Measurements from ENCODE around the gene CNKSR3.

DNA sequence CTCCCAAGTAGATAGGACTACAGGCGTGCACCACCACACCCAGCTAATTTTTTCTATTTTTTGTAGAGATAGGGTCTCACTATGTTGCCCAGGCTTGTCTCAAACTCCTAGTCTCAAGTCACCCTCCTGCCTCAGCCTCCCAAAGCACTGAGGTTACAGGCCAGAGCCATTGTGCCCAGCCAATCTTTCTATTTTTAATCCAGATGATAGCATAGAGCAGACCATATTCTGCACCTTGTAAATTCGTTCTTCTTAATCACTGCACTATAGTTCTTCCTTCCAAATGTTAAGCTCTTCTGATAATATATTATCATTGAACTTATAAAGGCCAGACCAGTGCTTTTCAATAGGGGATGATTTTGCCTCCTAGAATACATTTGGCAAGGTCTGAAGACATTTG lies 24.0 kb upstream of the CNKSR3 start:
- TF ChIP-seq, protein P1, sequence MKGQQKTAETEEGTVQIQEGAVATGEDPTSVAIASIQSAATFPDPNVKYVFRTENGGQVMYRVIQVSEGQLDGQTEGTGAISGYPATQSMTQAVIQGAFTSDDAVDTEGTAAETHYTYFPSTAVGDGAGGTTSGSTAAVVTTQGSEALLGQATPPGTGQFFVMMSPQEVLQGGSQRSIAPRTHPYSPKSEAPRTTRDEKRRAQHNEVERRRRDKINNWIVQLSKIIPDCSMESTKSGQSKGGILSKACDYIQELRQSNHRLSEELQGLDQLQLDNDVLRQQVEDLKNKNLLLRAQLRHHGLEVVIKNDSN (IDR thresholded peaks at IDR 0.05; ENCODE audit: borderline replicate concordance, low read depth), result no peak
- TF ChIP-seq EP300 (IDR thresholded peaks at IDR 0.05; ENCODE audit: borderline replicate concordance in 1 of 2, low read depth in 1 of 2, low read length in 1 of 2), result no peak
- no peak for TF ChIP-seq POLR2AphosphoS5 (IDR thresholded peaks at IDR 0.05; ENCODE audit: low read depth, low read length)
- no peak for TF ChIP-seq GATA2 (CRISPR knock-in tag; IDR thresholded peaks at IDR 0.05)
- no peak for TF ChIP-seq FOXM1 (IDR thresholded peaks at IDR 0.05; ENCODE audit: low read depth)
- TF ChIP-seq, protein P2, sequence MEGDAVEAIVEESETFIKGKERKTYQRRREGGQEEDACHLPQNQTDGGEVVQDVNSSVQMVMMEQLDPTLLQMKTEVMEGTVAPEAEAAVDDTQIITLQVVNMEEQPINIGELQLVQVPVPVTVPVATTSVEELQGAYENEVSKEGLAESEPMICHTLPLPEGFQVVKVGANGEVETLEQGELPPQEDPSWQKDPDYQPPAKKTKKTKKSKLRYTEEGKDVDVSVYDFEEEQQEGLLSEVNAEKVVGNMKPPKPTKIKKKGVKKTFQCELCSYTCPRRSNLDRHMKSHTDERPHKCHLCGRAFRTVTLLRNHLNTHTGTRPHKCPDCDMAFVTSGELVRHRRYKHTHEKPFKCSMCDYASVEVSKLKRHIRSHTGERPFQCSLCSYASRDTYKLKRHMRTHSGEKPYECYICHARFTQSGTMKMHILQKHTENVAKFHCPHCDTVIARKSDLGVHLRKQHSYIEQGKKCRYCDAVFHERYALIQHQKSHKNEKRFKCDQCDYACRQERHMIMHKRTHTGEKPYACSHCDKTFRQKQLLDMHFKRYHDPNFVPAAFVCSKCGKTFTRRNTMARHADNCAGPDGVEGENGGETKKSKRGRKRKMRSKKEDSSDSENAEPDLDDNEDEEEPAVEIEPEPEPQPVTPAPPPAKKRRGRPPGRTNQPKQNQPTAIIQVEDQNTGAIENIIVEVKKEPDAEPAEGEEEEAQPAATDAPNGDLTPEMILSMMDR (IDR thresholded peaks at IDR 0.05), result no peak
- TF ChIP-seq CHD2 (IDR thresholded peaks at IDR 0.05; ENCODE audit: low read length, partially characterized antibody), result no peak
- TF ChIP-seq JUND (IDR thresholded peaks at IDR 0.05), result no peak
- TF ChIP-seq, protein P3, sequence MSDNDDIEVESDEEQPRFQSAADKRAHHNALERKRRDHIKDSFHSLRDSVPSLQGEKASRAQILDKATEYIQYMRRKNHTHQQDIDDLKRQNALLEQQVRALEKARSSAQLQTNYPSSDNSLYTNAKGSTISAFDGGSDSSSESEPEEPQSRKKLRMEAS (IDR thresholded peaks at IDR 0.05; ENCODE audit: low read depth), result no peak
- TF ChIP-seq MXI1 (IDR thresholded peaks at IDR 0.05; ENCODE audit: low read depth, low read length), result no peak
- TF ChIP-seq, protein P4, sequence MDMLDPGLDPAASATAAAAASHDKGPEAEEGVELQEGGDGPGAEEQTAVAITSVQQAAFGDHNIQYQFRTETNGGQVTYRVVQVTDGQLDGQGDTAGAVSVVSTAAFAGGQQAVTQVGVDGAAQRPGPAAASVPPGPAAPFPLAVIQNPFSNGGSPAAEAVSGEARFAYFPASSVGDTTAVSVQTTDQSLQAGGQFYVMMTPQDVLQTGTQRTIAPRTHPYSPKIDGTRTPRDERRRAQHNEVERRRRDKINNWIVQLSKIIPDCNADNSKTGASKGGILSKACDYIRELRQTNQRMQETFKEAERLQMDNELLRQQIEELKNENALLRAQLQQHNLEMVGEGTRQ (IDR thresholded peaks at IDR 0.05; ENCODE audit: borderline replicate concordance, low read depth, low read length), result no peak
- no peak for TF ChIP-seq TAF1 (IDR thresholded peaks at IDR 0.05; ENCODE audit: borderline replicate concordance, low read depth, low read length)
- no peak for TF ChIP-seq EZH2phosphoT487 (IDR thresholded peaks at IDR 0.05; ENCODE audit: borderline replicate concordance, low read depth)
- no peak for TF ChIP-seq RCOR1 (IDR thresholded peaks at IDR 0.05; ENCODE audit: low read length)
